ENCODE results near the gene RASSF3. TPM values are rescaled to one million over a fixed set of nuclear protein-coding genes. Genes with fewer than 3 reads are reported as not detected.
A peak's percentile ranks its signal among the peaks of the same experiment; 100 is the strongest.

The RASSF3 gene
- total RNA-seq, 2 experiments from 2014 or later = 16.3 to 49.9 TPM

DNA sequence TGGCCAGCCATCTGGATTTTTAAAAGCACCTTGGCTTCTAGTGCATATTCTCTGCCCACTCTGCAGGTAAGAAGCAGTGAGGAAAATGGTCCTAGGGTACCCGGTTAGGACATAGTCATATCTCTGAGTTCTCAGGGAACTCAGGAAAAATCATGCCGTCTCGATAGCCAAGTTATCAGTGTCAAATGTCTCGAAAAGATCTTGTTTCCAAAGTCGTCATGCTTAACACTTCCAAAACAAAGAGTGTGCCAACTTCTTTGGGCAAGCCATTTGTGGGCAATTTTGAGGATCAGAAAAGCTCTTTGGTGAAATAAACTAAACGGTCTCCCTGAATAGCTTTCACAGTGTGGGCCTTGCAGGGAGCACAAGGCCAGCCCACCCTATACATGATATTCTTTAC, 39.2 kb downstream of the RASSF3 start:
- peaks cover 83% of the 10 kb centered on the region for H3K79me2 ChIP-seq (ENCODE audit: insufficient read depth, low read depth, low read length)
- POLR2A ChIA-PET = no interaction called here

DNA sequence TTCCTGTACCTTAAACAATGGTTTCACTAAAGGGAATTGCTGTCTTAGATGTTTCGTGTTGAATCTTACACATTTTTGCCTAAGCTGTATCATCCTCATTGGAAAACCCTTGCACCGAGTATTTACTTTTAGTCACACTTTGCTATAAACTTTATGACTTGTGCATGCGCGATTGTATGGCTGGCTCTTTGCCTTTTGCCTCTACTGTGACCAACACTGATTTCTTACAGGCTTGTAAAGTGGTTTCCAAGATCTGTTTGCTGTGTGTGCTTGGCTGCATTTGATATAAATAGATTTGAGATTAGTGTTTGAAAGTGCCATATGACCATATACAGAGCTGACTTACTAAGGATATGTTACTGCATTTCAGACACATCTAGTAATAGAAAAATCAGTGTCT, 40.5 kb downstream of the RASSF3 start:
- DNase-seq (ENCODE audit: low spot score) = no peak
- Histone ChIP-seq H3K79me2 (ENCODE audit: insufficient read depth, low read depth, low read length) (peaks cover 81% of the 10 kb centered on the region), H3K4me2 (ENCODE audit: low read length) (0 out of 2 replicates have a peak overlapping the region, but pooled peaks have one; percentile 20), H2AFZ (ENCODE audit: low read length) (no peak overlapping the region), H3K4me3 (ENCODE audit: low read depth, low read length, poor library complexity, severe bottlenecking) (no peak overlapping the region), H3K9me3 (ENCODE audit: low read length) (no peaks in the 10 kb centered on the region), H4K20me1 (ENCODE audit: insufficient read depth, low read length) (peaks cover 11% of the 10 kb centered on the region), H3K4me1 (ENCODE audit: insufficient read depth, low read length, poor library complexity, severe bottlenecking) (peaks cover 37% of the 10 kb centered on the region), H3K27ac (ENCODE audit: low read depth, low read length, poor library complexity, severe bottlenecking) (no peak overlapping the region), H3K9me2 (ENCODE audit: insufficient read depth, low read length) (no peaks in the 10 kb centered on the region), H3K36me3 (ENCODE audit: insufficient read depth, low read length) (peaks cover 9% of the 10 kb centered on the region; the same call in 1 of the 2 replicates)
- ChIA-PET CTCF (ENCODE audit: unreplicated experiment) (no interaction called here), POLR2A (interaction anchor here (0.7 to 1.9 kb wide), 7 partner anchors 9 to 29 kb away, joined by 3 to 6 read pairs (median 3); no protein-coding TSS in a partner anchor)
- intact Hi-C loops (cut with micrococcal nuclease; ENCODE audit: unreplicated experiment) = no loop called here
- no peak for TF ChIP-seq EZH2phosphoT487 (IDR thresholded peaks at IDR 0.05; ENCODE audit: borderline replicate concordance, low read depth, low read length)
- TF ChIP-seq, protein P1, sequence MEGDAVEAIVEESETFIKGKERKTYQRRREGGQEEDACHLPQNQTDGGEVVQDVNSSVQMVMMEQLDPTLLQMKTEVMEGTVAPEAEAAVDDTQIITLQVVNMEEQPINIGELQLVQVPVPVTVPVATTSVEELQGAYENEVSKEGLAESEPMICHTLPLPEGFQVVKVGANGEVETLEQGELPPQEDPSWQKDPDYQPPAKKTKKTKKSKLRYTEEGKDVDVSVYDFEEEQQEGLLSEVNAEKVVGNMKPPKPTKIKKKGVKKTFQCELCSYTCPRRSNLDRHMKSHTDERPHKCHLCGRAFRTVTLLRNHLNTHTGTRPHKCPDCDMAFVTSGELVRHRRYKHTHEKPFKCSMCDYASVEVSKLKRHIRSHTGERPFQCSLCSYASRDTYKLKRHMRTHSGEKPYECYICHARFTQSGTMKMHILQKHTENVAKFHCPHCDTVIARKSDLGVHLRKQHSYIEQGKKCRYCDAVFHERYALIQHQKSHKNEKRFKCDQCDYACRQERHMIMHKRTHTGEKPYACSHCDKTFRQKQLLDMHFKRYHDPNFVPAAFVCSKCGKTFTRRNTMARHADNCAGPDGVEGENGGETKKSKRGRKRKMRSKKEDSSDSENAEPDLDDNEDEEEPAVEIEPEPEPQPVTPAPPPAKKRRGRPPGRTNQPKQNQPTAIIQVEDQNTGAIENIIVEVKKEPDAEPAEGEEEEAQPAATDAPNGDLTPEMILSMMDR (conservative IDR thresholded peaks at IDR 0.05; ENCODE audit: low read length) = no peak
- BruUV-seq (replicated peaks) = no TSS peak

More for the DNA sequence above, 39.2 kb downstream of the RASSF3 start:
- Histone ChIP-seq H2AFZ (ENCODE audit: low read length) (no peak overlapping the region), H3K9me3 (ENCODE audit: low read length) (no peaks in the 10 kb centered on the region), H3K4me3 (ENCODE audit: low read depth, low read length, poor library complexity, severe bottlenecking) (no peak overlapping the region), H3K9me2 (ENCODE audit: insufficient read depth, low read length) (no peaks in the 10 kb centered on the region), H3K4me2 (ENCODE audit: low read length) (peak overlapping the region; percentile 38), H3K4me1 (ENCODE audit: insufficient read depth, low read length, poor library complexity, severe bottlenecking) (peaks cover 37% of the 10 kb centered on the region), H3K27ac (ENCODE audit: low read depth, low read length, poor library complexity, severe bottlenecking) (no peak overlapping the region), H4K20me1 (ENCODE audit: insufficient read depth, low read length) (peaks cover 11% of the 10 kb centered on the region), H3K36me3 (ENCODE audit: insufficient read depth, low read length) (peaks cover 9% of the 10 kb centered on the region; the same call in 1 of the 2 replicates)
- CTCF ChIA-PET (ENCODE audit: unreplicated experiment) = interaction anchor here (1.2 kb wide), 1 partner anchor 27 kb away, joined by 3 read pairs; no protein-coding TSS in a partner anchor
- intact Hi-C loops (cut with micrococcal nuclease; ENCODE audit: unreplicated experiment) = no loop called here
- TF ChIP-seq, protein P1 (conservative IDR thresholded peaks at IDR 0.05; ENCODE audit: low read length) = no peak
- no peak for TF ChIP-seq EZH2phosphoT487 (IDR thresholded peaks at IDR 0.05; ENCODE audit: borderline replicate concordance, low read depth, low read length)
- BruUV-seq (replicated peaks) = no TSS peak
- no peak for DNase-seq (ENCODE audit: low spot score)

DNA sequence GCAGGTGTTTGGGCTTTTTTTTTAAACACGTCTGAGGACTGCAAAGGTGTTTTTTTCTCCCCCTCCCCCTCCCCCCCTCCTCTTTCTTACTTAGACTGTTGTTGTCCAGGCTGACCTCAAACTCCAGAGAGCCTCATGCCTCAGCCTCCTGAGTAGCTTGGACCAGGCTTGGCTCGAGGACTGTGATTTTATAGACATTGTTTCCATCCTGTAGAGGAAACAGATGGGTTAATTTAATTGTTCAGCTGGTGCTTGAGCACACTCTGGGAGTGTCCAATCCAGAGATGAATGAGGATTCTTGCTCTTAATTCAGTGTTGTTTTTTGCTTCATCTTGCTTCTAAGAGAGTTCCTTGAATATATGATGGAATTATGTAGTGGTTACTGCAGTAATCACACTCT, 42.1 kb downstream of the RASSF3 start:
- BruUV-seq (replicated peaks) = no TSS peak
- Histone ChIP-seq H3K9me3 (ENCODE audit: low read length) (no peaks in the 10 kb centered on the region), H3K4me2 (ENCODE audit: low read length) (0 out of 2 replicates have a peak overlapping the region, but pooled peaks have one; percentile 23), H2AFZ (ENCODE audit: low read length) (no peak overlapping the region), H3K27ac (ENCODE audit: low read depth, low read length, poor library complexity, severe bottlenecking) (no peak overlapping the region), H3K4me1 (ENCODE audit: insufficient read depth, low read length, poor library complexity, severe bottlenecking) (peaks cover 37% of the 10 kb centered on the region), H3K4me3 (ENCODE audit: low read depth, low read length, poor library complexity, severe bottlenecking) (no peak overlapping the region), H3K9me2 (ENCODE audit: insufficient read depth, low read length) (no peaks in the 10 kb centered on the region), H4K20me1 (ENCODE audit: insufficient read depth, low read length) (peaks cover 17% of the 10 kb centered on the region), H3K79me2 (ENCODE audit: insufficient read depth, low read depth, low read length) (peaks cover 78% of the 10 kb centered on the region), H3K36me3 (ENCODE audit: insufficient read depth, low read length) (peaks cover 16% of the 10 kb centered on the region)
- POLR2A ChIA-PET = interaction anchor here (1.4 to 1.9 kb wide), 2 partner anchors 8 to 22 kb away, joined by 3 to 6 read pairs; no protein-coding TSS in a partner anchor
- DNase-seq (ENCODE audit: low spot score) = peak; percentile 18
- CTCF ChIA-PET (ENCODE audit: unreplicated experiment) = no interaction called here
- TF ChIP-seq, protein P1 (conservative IDR thresholded peaks at IDR 0.05; ENCODE audit: low read length) = no peak
- TF ChIP-seq EZH2phosphoT487 (IDR thresholded peaks at IDR 0.05; ENCODE audit: borderline replicate concordance, low read depth, low read length) = no peak
- intact Hi-C loops (cut with micrococcal nuclease; ENCODE audit: unreplicated experiment) = no loop called here

Data from OCI-LY7 (cell line).